Endothelial cell of umbilical vein (primary cell): ENCODE results near the gene SQSTM1. TPM values are rescaled to one million over a fixed set of nuclear protein-coding genes. Genes with fewer than 3 reads are reported as not detected.

Experiments used
- BruUV-seq: library from RNA; stranded (reverse); fragments of 400-500 nt; replicated peaks from 2 replicates; lab custom pipeline; 2021; lab: Mats Ljungman, UMichigan
- CTCF ChIA-PET: fragments of 300-600, 350-600 bp; sonication (Branson Sonifier 250); formaldehyde crosslinking; loops from one replicate; lab custom pipeline; 2021; ENCODE audit warnings: antibody characterized with exemption, inconsistent platforms; lab: Charles Lee
- POLR2A ChIA-PET: fragments of 300-600, 350-600 bp; sonication (Branson Sonifier 250); formaldehyde crosslinking; loops from one replicate; lab custom pipeline; 2021; ENCODE audit warnings: antibody characterized with exemption, inconsistent platforms; lab: Charles Lee
- DNase-seq: peaks from one replicate; pipeline ENCODE4 v3.0.0-alpha.2; 2011; ENCODE audit warnings: low read depth, low spot score
- FAIRE-seq: peaks from 2 replicates; lab custom pipeline; 2011; peaks lifted over from hg19 to GRCh38; lab: Jason Lieb, UNC
- H2AFZ ChIP-seq: 2 replicates; pipeline ENCODE4 v1.6.0; 2012; ENCODE audit warnings: low read depth, low read length, control low read depth, inconsistent platforms
- H3K27ac ChIP-seq: 2 replicates; pipeline ENCODE4 v1.5.1; 2011; ENCODE audit warnings: low read depth, mild to moderate bottlenecking, control low read depth, low read length, moderate library complexity; ENCODE audit not compliant: insufficient read depth
- H3K27me3 ChIP-seq, 2 experiments: 2 replicates each; pipeline versions ENCODE4 v1.6.0 to v1.6.1; 2011; ENCODE audit warnings: low read length in 2 of 2, mixed read lengths in 1 of 2; ENCODE audit not compliant: control insufficient read depth in 2 of 2, insufficient read depth in 2 of 2
- H3K36me3 ChIP-seq, 2 experiments: 2 replicates in 1 of 2; 3 replicates in 1 of 2; pipeline ENCODE4 v1.5.1; 2011; ENCODE audit warnings: low read length in 2 of 2, mild to moderate bottlenecking in 1 of 2, moderate library complexity in 1 of 2; ENCODE audit not compliant: control insufficient read depth in 2 of 2, insufficient read depth in 2 of 2; ENCODE audit errors: extremely low read depth in 1 of 2
- H3K4me1 ChIP-seq: 3 replicates; pipeline ENCODE4 v1.5.1; 2011; ENCODE audit warnings: mild to moderate bottlenecking, low read length; ENCODE audit not compliant: control insufficient read depth, insufficient read depth; ENCODE audit errors: extremely low read depth
- H3K4me2 ChIP-seq: 2 replicates; pipeline ENCODE4 v1.6.1; 2011; ENCODE audit warnings: low read length, control low read depth, mixed read lengths; ENCODE audit not compliant: insufficient read depth
- H3K4me3 ChIP-seq, 3 experiments: fragments of 200-600 bp in 1 of 3; sonication (generic), shearing (Covaris generic) in 1 of 3; replicated peaks in 1 of 3; 2 replicates each; pipeline ENCODE4 v1.5.1; 2011 to 2016; ENCODE audit warnings: control low read depth in 3 of 3, low read length in 3 of 3, mild to moderate bottlenecking in 2 of 3, inconsistent platforms in 1 of 3, low read depth in 1 of 3, moderate library complexity in 1 of 3; ENCODE audit not compliant: insufficient read depth in 1 of 3
- H3K79me2 ChIP-seq: 2 replicates; pipeline ENCODE4 v1.6.0; 2012; ENCODE audit warnings: low read length, inconsistent platforms; ENCODE audit not compliant: control insufficient read depth, insufficient read depth
- H3K9ac ChIP-seq: replicated peaks from 2 replicates; pipeline ENCODE3; 2011; ENCODE audit warnings: low read length, control low read depth; ENCODE audit not compliant: insufficient read depth; ENCODE audit errors: extremely low read depth
- H3K9me1 ChIP-seq: replicated peaks from 3 replicates; pipeline ENCODE4 v1.6.0; 2011; ENCODE audit warnings: mild to moderate bottlenecking, low read length; ENCODE audit not compliant: control insufficient read depth, insufficient read depth; ENCODE audit errors: extremely low read depth
- H3K9me3 ChIP-seq: replicated peaks from 2 replicates; pipeline ENCODE4 v1.5.1; 2012; ENCODE audit warnings: low read length, inconsistent platforms; ENCODE audit not compliant: control insufficient read depth, insufficient read depth
- H4K20me1 ChIP-seq: replicated peaks from 2 replicates; pipeline ENCODE3; 2011; ENCODE audit warnings: mild to moderate bottlenecking, low read length; ENCODE audit not compliant: control insufficient read depth, insufficient read depth; ENCODE audit errors: extremely low read depth
- CTCF ChIP-seq, 2 donors: IDR thresholded peaks; 1 replicate in 1 of 2; 2 replicates in 1 of 2; pipeline ENCODE4 v1.5.1; 2011; ENCODE audit warnings: low read length in 2 of 2, mild to moderate bottlenecking in 2 of 2, moderate library complexity in 2 of 2, control low read depth in 1 of 2, inconsistent platforms in 1 of 2, low read depth in 1 of 2; ENCODE audit not compliant: insufficient read depth in 1 of 2; ENCODE audit errors: extremely low read depth in 1 of 2
- EZH2 ChIP-seq: IDR thresholded peaks from 2 replicates; pipeline ENCODE4 v1.6.1; 2012; ENCODE audit warnings: borderline replicate concordance, low read depth, mild to moderate bottlenecking, moderate library complexity, low read length, inconsistent platforms; ENCODE audit not compliant: severe bottlenecking
- FOS ChIP-seq: IDR thresholded peaks from 2 replicates; pipeline ENCODE4 v1.6.1; 2011; ENCODE audit warnings: mild to moderate bottlenecking, low read length, moderate library complexity, borderline replicate concordance; ENCODE audit not compliant: insufficient read depth
- GATA2 ChIP-seq: IDR thresholded peaks from 2 replicates; pipeline ENCODE4 v1.7.0; 2011; ENCODE audit warnings: low read depth, mild to moderate bottlenecking, moderate library complexity, mixed read lengths, low read length; ENCODE audit not compliant: insufficient read length, insufficient read depth
- JUN ChIP-seq: IDR thresholded peaks from 2 replicates; pipeline ENCODE4 v1.6.1; 2011; ENCODE audit warnings: borderline replicate concordance, low read depth; ENCODE audit not compliant: insufficient read length, insufficient read depth
- MAX ChIP-seq: IDR thresholded peaks from 2 replicates; pipeline ENCODE4 v1.6.1; 2011; ENCODE audit not compliant: insufficient read depth, insufficient read length
- MYC ChIP-seq: IDR thresholded peaks from one replicate; pipeline ENCODE4 v1.6.1; 2011; ENCODE audit warnings: mild to moderate bottlenecking, low read depth, low read length
- POLR2A ChIP-seq: IDR thresholded peaks from 2 replicates; pipeline ENCODE4 v1.6.1; 2012; ENCODE audit warnings: low read depth, mild to moderate bottlenecking, control low read depth, low read length
- POLR2AphosphoS5 ChIP-seq: IDR thresholded peaks from 2 replicates; pipeline ENCODE4 v1.6.1; 2012; ENCODE audit warnings: low read depth, mild to moderate bottlenecking, control low read depth, low read length, moderate library complexity; ENCODE audit not compliant: insufficient read depth
- dilution Hi-C: fragments of 300-500 bp; cut with MboI; formaldehyde crosslinking; loops from one replicate; pipeline ENCODE4 v1.15.0; 2019; ENCODE audit warnings: low sequenced_read_pairs; ENCODE audit not compliant: extremely low pct_ligation_motif_present
- intact Hi-C: fragments of 100-400 bp; cut with micrococcal nuclease; formaldehyde crosslinking; loops from one replicate; pipeline ENCODE4 v1.10.0; 2022
- polyA plus RNA-seq, 4 experiments: library from polyadenylated mRNA; depleted of rRNA in 3 of 4; stranded (reverse) in 3 of 4; unstranded in 1 of 4; fragments of >200 nt; gene quantifications; 2 replicates each; pipeline versions ENCODE4 v1.2.1 to v1.2.3, GENCODE V29; 2011 to 2012; ENCODE audit warnings: missing spikeins in 1 of 4
- total RNA-seq: library from RNA; stranded (reverse); gene quantifications from 2 replicates; pipeline ENCODE4 v1.2.3, GENCODE V29; 2021

Gene SQSTM1
- total and polyA plus RNA-seq, 2 donors (not counting 3 experiments of a cell fraction or from before 2014, with no cell fraction given), result 302 to 346 TPM

- Histone ChIP-seq H3K4me2 (no peak overlapping the region), H2AFZ (no peak overlapping the region), H3K27ac (no peak overlapping the region), H3K27me3 (no peaks in the 10 kb centered on the region), H3K9ac (no peak overlapping the region), H4K20me1 (no peaks in the 10 kb centered on the region), H3K4me3 (no peak overlapping the region), H3K9me3 (no peaks in the 10 kb centered on the region), H3K79me2 (no peaks in the 10 kb centered on the region), H3K9me1 (no peaks in the 10 kb centered on the region), H3K4me1 (peaks cover 13% of the 10 kb centered on the region), H3K36me3 (peaks cover 0 to 9% of the 10 kb centered on the region in 2 experiments)
- dilution Hi-C loops, result no loop called here
- BruUV-seq, result no TSS peak
- ChIA-PET CTCF (interaction anchor here (1.0 to 1.6 kb wide), 2 partner anchors 19 to 49 kb away, joined by 3 to 6 read pairs; no protein-coding TSS in a partner anchor), POLR2A (no interaction called here)
- FAIRE-seq (no peak), DNase-seq (no peak)
- intact Hi-C loops, result no loop called here
- TF ChIP-seq POLR2AphosphoS5 (no peak), CTCF (IDR thresholded peaks at IDR 0.05; ENCODE audit: extremely low read depth in 1 of 2, insufficient read depth in 1 of 2, low read depth in 1 of 2, low read length in 2 of 2) (no peak), MYC (no peak), JUN (no peak), GATA2 (no peak), MAX (no peak), FOS (no peak), EZH2 (no peak), POLR2A (no peak)
Observed at GRCh38 chr5:179781846-179782245, 38.9 kb upstream of the SQSTM1 start.
